HG02763 (cell line): Measurements from ENCODE around the gene LMOD3.

Experiments used
- ATAC-seq: cut with Tn5 transposase; IDR thresholded peaks from one replicate; pipeline ENCODE4 v1.9.1; 2021; ENCODE audit warnings: mild to moderate bottlenecking, moderate library complexity; ENCODE audit not compliant: unreplicated experiment

Gene LMOD3

GRCh38 chr3:69122403-69122802 is at the start of gene LMOD3:
LMOD3 (minus strand) TSS chr3:69122595; CDS start chr3:69122386, 209 bp downstream.
- ATAC-seq, result no peak

- ATAC-seq, result no peak
Observed at GRCh38 chr3:69172058-69172457, 49.7 kb upstream of the LMOD3 start.

- no peak for ATAC-seq
Observed at GRCh38 chr3:69166446-69166845, 44.1 kb upstream of the LMOD3 start.

GRCh38 chr3:69165744-69166143 is 43.3 kb upstream of the LMOD3 start:
- no peak for ATAC-seq

- ATAC-seq, result no peak
Observed at GRCh38 chr3:69164296-69164695, 41.9 kb upstream of the LMOD3 start.

- no peak for ATAC-seq
Observed at GRCh38 chr3:69162308-69162980, 40.0 kb upstream of the LMOD3 start.

- ATAC-seq, result no peak
Observed at GRCh38 chr3:69161587-69162307, 39.4 kb upstream of the LMOD3 start.

- no peak for ATAC-seq
Observed at GRCh38 chr3:69160525-69160924, 38.1 kb upstream of the LMOD3 start.

GRCh38 chr3:69160107-69160506 is 37.7 kb upstream of the LMOD3 start:
- ATAC-seq, result no peak

- ATAC-seq, result no peak
Observed at GRCh38 chr3:69149586-69149985, 27.2 kb upstream of the LMOD3 start.

GRCh38 chr3:69145688-69146087 is 23.3 kb upstream of the LMOD3 start:
- no peak for ATAC-seq

GRCh38 chr3:69144631-69145245 is 22.3 kb upstream of the LMOD3 start:
- no peak for ATAC-seq

- ATAC-seq, result no peak
Observed at GRCh38 chr3:69143612-69144011, 21.2 kb upstream of the LMOD3 start.

- ATAC-seq, result no peak
Observed at GRCh38 chr3:69142797-69143454, 20.5 kb upstream of the LMOD3 start.

GRCh38 chr3:69142090-69142489 is 19.7 kb upstream of the LMOD3 start:
- ATAC-seq, result no peak

- ATAC-seq, result no peak
Observed at GRCh38 chr3:69141313-69141712, 18.9 kb upstream of the LMOD3 start.

GRCh38 chr3:69137412-69137811 is 15.0 kb upstream of the LMOD3 start:
- no peak for ATAC-seq

- no peak for ATAC-seq
Observed at GRCh38 chr3:69137005-69137404, 14.6 kb upstream of the LMOD3 start.

- no peak for ATAC-seq
Observed at GRCh38 chr3:69130689-69131088, 8.3 kb upstream of the LMOD3 start.

- ATAC-seq, result no peak
Observed at GRCh38 chr3:69129531-69129930, 7.1 kb upstream of the LMOD3 start.

GRCh38 chr3:69128509-69128908 is 6.1 kb upstream of the LMOD3 start:
- no peak for ATAC-seq

- no peak for ATAC-seq
Observed at GRCh38 chr3:69126999-69127398, 4.6 kb upstream of the LMOD3 start.
